Transverse colon (tissue), 4 donors: ENCODE measurements around the gene ZNF652. TPM values are rescaled to one million over a fixed set of nuclear protein-coding genes. Genes with fewer than 3 reads are reported as not detected.
"Not testable (repeated sequence)": the region's sequence is repeated elsewhere in the genome, so short reads cannot be mapped to it uniquely, and the experiment has no call there.

Source experiments
- DNase-seq: peaks from one replicate; pipeline ENCODE4 v3.0.0-alpha.2; 2019
- H3K27ac ChIP-seq, 4 donors: fragments of 200-600 bp; sonication (generic); 2 replicates each; pipeline ENCODE4 v1.5.1; 2016 to 2018; ENCODE audit warnings: inconsistent platforms in 4 of 4
- H3K27me3 ChIP-seq: fragments of 200-600 bp; sonication (generic); 2 replicates; pipeline ENCODE4 v1.5.1; 2017; ENCODE audit warnings: inconsistent platforms
- H3K36me3 ChIP-seq, 4 donors: fragments of 200-600 bp; sonication (generic); 2 replicates each; pipeline ENCODE4 v1.5.1; 2017 to 2019; ENCODE audit warnings: inconsistent platforms in 4 of 4
- H3K4me1 ChIP-seq, 4 donors: fragments of 200-600 bp; sonication (generic); 2 replicates each; pipeline ENCODE4 v1.5.1; 2017 to 2020; ENCODE audit warnings: inconsistent platforms in 4 of 4
- H3K4me3 ChIP-seq, 4 donors: fragments of 200-600 bp; sonication (generic); 1 replicate in 1 of 4; 2 replicates in 3 of 4; pipeline versions ENCODE4 v1.5.1 to v1.6.1; 2017 to 2019; ENCODE audit warnings: inconsistent platforms in 4 of 4
- H3K9me3 ChIP-seq, 2 donors: fragments of 200-600 bp; sonication (generic); 2 replicates each; pipeline ENCODE4 v1.5.1; 2017 to 2019; ENCODE audit warnings: inconsistent platforms in 2 of 2
- CTCF ChIP-seq, 5 experiments: fragments of 200-600 bp in 3 of 5; fragments of 450-650 bp in 2 of 5; sonication (generic) in 3 of 5; IDR thresholded peaks; 1 replicate in 2 of 5; 2 replicates in 3 of 5; pipeline ENCODE4 v1.5.1; 2016 to 2017; ENCODE audit warnings: antibody characterized with exemption in 5 of 5, inconsistent platforms in 3 of 5, mild to moderate bottlenecking in 2 of 5, moderate library complexity in 1 of 5
- EP300 ChIP-seq: sonication (generic); formaldehyde crosslinking; IDR thresholded peaks from one replicate; pipeline ENCODE4 v1.6.1; 2017; ENCODE audit warnings: antibody characterized with exemption, low read depth
- POLR2A ChIP-seq: fragments of 450-650 bp; IDR thresholded peaks from one replicate; pipeline ENCODE4 v1.6.1; 2016; ENCODE audit warnings: antibody characterized with exemption, mild to moderate bottlenecking, moderate library complexity
- POLR2AphosphoS5 ChIP-seq, 3 donors: sonication (generic); formaldehyde crosslinking; IDR thresholded peaks; one replicate each; pipeline ENCODE4 v1.6.1; 2016; ENCODE audit warnings: antibody characterized with exemption in 3 of 3
- WGBS, 2 donors: methylation state at CpG; one replicate each; pipeline ENCODE4 v1.1.5; 2018; ENCODE audit warnings: low coverage in 1 of 2; 5-methylcytosine and 5-hydroxymethylcytosine counted together
- in situ Hi-C, 4 donors: fragments of 200-750 bp; cut with MboI; loops; one replicate each; pipeline versions ENCODE4 v1.15.0 to v1.15.1; 2017; ENCODE audit warnings: low sequenced_read_pairs in 3 of 4, low pct_ligation_motif_present in 1 of 4, low pct_unique_long_range_greater_than_20kb in 1 of 4
- intact Hi-C: fragments of 100-400 bp; cut with DNase I; formaldehyde crosslinking; loops from one replicate; pipeline ENCODE4 v1.15.1; 2023; ENCODE audit warnings: low total_unique reads
- total RNA-seq, 4 donors: library from RNA; depleted of rRNA; stranded (reverse); fragments of >200 nt; gene quantifications; one replicate each; pipeline ENCODE4 v1.1.0, GENCODE V29; 2016

The ZNF652 gene
- total RNA-seq, 4 donors from 2014 or later = 25.8 to 55.6 (median 50.2) TPM

GRCh38 chr17:49285716-49286115 lies 76.3 kb downstream of the ZNF652 start:
- Histone ChIP-seq H3K4me1 (no peaks in the 10 kb centered on the region), H3K36me3 (no peaks in the 10 kb centered on the region), H3K27me3 (no peaks in the 10 kb centered on the region), H3K27ac (no peak overlapping the region), H3K9me3 (no peaks in the 10 kb centered on the region), H3K4me3 (no peak overlapping the region)
- in situ Hi-C loops = no loop called here
- 79 to 84% methylated on average over 4 to 6 of the region's 6 CpGs for WGBS, 2 donors
- intact Hi-C loops = no loop called here
- no peak for TF ChIP-seq POLR2A
- no peak for TF ChIP-seq POLR2AphosphoS5 (IDR thresholded peaks at IDR 0.05)
- no peak for TF ChIP-seq CTCF (IDR thresholded peaks at IDR 0.05)
- TF ChIP-seq EP300 = no peak
- no peak for DNase-seq

- Histone ChIP-seq H3K9me3 (no peaks in the 10 kb centered on the region), H3K4me3 (no peak overlapping the region), H3K4me1 (no peaks in the 10 kb centered on the region), H3K36me3 (no peaks in the 10 kb centered on the region), H3K27me3 (no peaks in the 10 kb centered on the region), H3K27ac (no peak overlapping the region)
- 95% methylated on average over 4 of the region's 4 CpGs; no CpG with 5 or more reads in 1 of the 2 donors for WGBS, 2 donors
- no peak for DNase-seq
- TF ChIP-seq EP300 (no peak), CTCF (IDR thresholded peaks at IDR 0.05) (no peak), POLR2AphosphoS5 (IDR thresholded peaks at IDR 0.05) (no peak), POLR2A (no peak)
- in situ Hi-C loops = no loop called here
- intact Hi-C loops = no loop called here
These were observed 81.1 kb downstream of the ZNF652 start for GRCh38 chr17:49280918-49281317.

- WGBS, 2 donors = 87 to 91% methylated on average over 3 to 4 of the region's 5 CpGs
- no peak overlapping the region for H3K4me3 ChIP-seq
- H3K4me1 ChIP-seq = no peaks in the 10 kb centered on the region
- H3K27me3 ChIP-seq = no peaks in the 10 kb centered on the region
- DNase-seq = no peak
- no peaks in the 10 kb centered on the region for H3K9me3 ChIP-seq
- no peak overlapping the region for H3K27ac ChIP-seq
- no peaks in the 10 kb centered on the region for H3K36me3 ChIP-seq
- TF ChIP-seq EP300 (no peak), POLR2A (no peak), POLR2AphosphoS5 (IDR thresholded peaks at IDR 0.05) (no peak), CTCF (IDR thresholded peaks at IDR 0.05) (no peak)
- in situ Hi-C loops = no loop called here
- intact Hi-C loops = no loop called here
These were observed 82.0 kb downstream of the ZNF652 start for GRCh38 chr17:49280061-49280460.

- H3K27ac ChIP-seq, H3K4me3 ChIP-seq, intact Hi-C loops, H3K9me3 ChIP-seq, H3K4me1 ChIP-seq, in situ Hi-C loops, H3K27me3 ChIP-seq, H3K36me3 ChIP-seq, DNase-seq: not testable (repeated sequence)
- 63 to 88% methylated on average over 2 to 11 of the region's 11 CpGs for WGBS, 2 donors
These were observed 82.6 kb downstream of the ZNF652 start for GRCh38 chr17:49279263-49280015.

- in situ Hi-C loops (no loop called here), intact Hi-C loops (no loop called here)
- TF ChIP-seq POLR2AphosphoS5 (IDR thresholded peaks at IDR 0.05) = no peak
- TF ChIP-seq EP300 = no peak
- no peak for TF ChIP-seq CTCF (IDR thresholded peaks at IDR 0.05)
- TF ChIP-seq POLR2A = no peak
- WGBS, 2 donors = 58 to 80% methylated on average over 1 to 3 of the region's 3 CpGs
- Histone ChIP-seq H3K27ac (no peak overlapping the region), H3K9me3 (no peaks in the 10 kb centered on the region), H3K4me3 (no peak overlapping the region), H3K36me3 (no peaks in the 10 kb centered on the region), H3K27me3 (no peaks in the 10 kb centered on the region), H3K4me1 (no peaks in the 10 kb centered on the region)
- DNase-seq = no peak
These were observed 84.0 kb downstream of the ZNF652 start for GRCh38 chr17:49278076-49278475.
